ENCODE data around the gene MYH8. TPM values are rescaled to one million over a fixed set of nuclear protein-coding genes. Genes with fewer than 3 reads are reported as not detected.

The MYH8 gene
- total RNA-seq: not detected in 2 replicates

GRCh38 chr17:10421900-10422542 is at the start of gene MYH8:
TSS of gene MYH8 (minus strand) at chr17:10421950. CDS start at chr17:10420227, 1,723 bp downstream.
- no peak for DNase-seq (ENCODE audit: low read depth)
- no peak for TF ChIP-seq CTCF (IDR thresholded peaks at IDR 0.05; ENCODE audit: insufficient read depth, low read depth, low read length)
- H3K4me3 ChIP-seq (ENCODE audit: low read depth, low read length): no peak within 1 kb of the TSS

- H3K4me3 ChIP-seq (ENCODE audit: low read depth, low read length): no peak within 1 kb of the TSS
- DNase-seq (ENCODE audit: low read depth): no peak
- TF ChIP-seq CTCF (IDR thresholded peaks at IDR 0.05; ENCODE audit: insufficient read depth, low read depth, low read length): no peak
Observed at GRCh38 chr17:10469459-10469858, 47.7 kb upstream of the MYH8 start, which contains the start of gene MYH4. TSS of gene MYH4 (minus strand) at chr17:10469559. CDS start at chr17:10466745, 2,814 bp downstream.

GRCh38 chr17:10463402-10463801 is 41.7 kb upstream of the MYH8 start:
- H3K4me3 ChIP-seq (ENCODE audit: low read depth, low read length): no peak overlapping the region
- TF ChIP-seq CTCF (IDR thresholded peaks at IDR 0.05; ENCODE audit: insufficient read depth, low read depth, low read length): no peak
- DNase-seq (ENCODE audit: low read depth): no peak

- no peak overlapping the region for H3K4me3 ChIP-seq (ENCODE audit: low read depth, low read length)
- TF ChIP-seq CTCF (IDR thresholded peaks at IDR 0.05; ENCODE audit: insufficient read depth, low read depth, low read length): no peak
- DNase-seq (ENCODE audit: low read depth): no peak
Observed at GRCh38 chr17:10460062-10460461, 38.3 kb upstream of the MYH8 start.

- no peak for DNase-seq (ENCODE audit: low read depth)
- no peak overlapping the region for H3K4me3 ChIP-seq (ENCODE audit: low read depth, low read length)
- TF ChIP-seq CTCF (IDR thresholded peaks at IDR 0.05; ENCODE audit: insufficient read depth, low read depth, low read length): no peak
Observed at GRCh38 chr17:10458701-10459100, 37.0 kb upstream of the MYH8 start.

GRCh38 chr17:10457952-10458351 is 36.2 kb upstream of the MYH8 start:
- H3K4me3 ChIP-seq (ENCODE audit: low read depth, low read length): no peak overlapping the region
- no peak for TF ChIP-seq CTCF (IDR thresholded peaks at IDR 0.05; ENCODE audit: insufficient read depth, low read depth, low read length)
- no peak for DNase-seq (ENCODE audit: low read depth)

Data from fibroblast of villous mesenchyme (primary cell).